Measurements from ENCODE around the gene OPCML. TPM values are rescaled to one million over a fixed set of nuclear protein-coding genes. Genes with fewer than 3 reads are reported as not detected.

OPCML gene
- total RNA-seq, 5 donors from 2014 or later (not counting 1 experiment from before 2014, with no cell fraction given) = not detected

- ChIA-PET CTCF (no interaction called here), POLR2A (no interaction called here)
- H3K4me3 ChIP-seq (ENCODE audit: control insufficient read depth in 1 of 2, extremely low read depth in 1 of 2, low read length in 1 of 2) = no peak overlapping the region
- no peaks in the 10 kb centered on the region for H3K9me3 ChIP-seq
- no peaks in the 10 kb centered on the region for H3K9me3 Mint-ChIP-seq
- no peak overlapping the region for H3K4me3 Mint-ChIP-seq
- no CpG with 5 or more reads among the region's 4 CpGs for WGBS (ENCODE audit: insufficient coverage)
- no peaks in the 10 kb centered on the region for H3K36me3 ChIP-seq (ENCODE audit: control insufficient read depth in 2 of 2, extremely low read depth in 1 of 2, insufficient read depth in 1 of 2, low read length in 1 of 2)
- DNase-seq (no peak), ATAC-seq (replicated peaks in 1 of 4) (no peak)
- H3K27me3 Mint-ChIP-seq = no peaks in the 10 kb centered on the region
- peaks cover 0 to 4% of the 10 kb centered on the region in 2 experiments for H3K4me1 ChIP-seq (ENCODE audit: control insufficient read depth in 1 of 2, extremely low read depth in 1 of 2, insufficient read depth in 2 of 2, low read length in 2 of 2)
- H3K36me3 Mint-ChIP-seq = no peaks in the 10 kb centered on the region
- H3K27me3 ChIP-seq (replicated peaks in 1 of 2; ENCODE audit: control insufficient read depth in 2 of 2, extremely low read depth in 1 of 2, insufficient read depth in 2 of 2, low read length in 1 of 2) = no peaks in the 10 kb centered on the region
- H3K27ac Mint-ChIP-seq = no peak overlapping the region
- H3K27ac ChIP-seq (ENCODE audit: low read length) = no peak overlapping the region
- peaks cover 0 to 9% (median 4%) of the 10 kb centered on the region in 3 donors for H3K4me1 Mint-ChIP-seq
Observed at GRCh38 chr11:132636523-132636922, 895.8 kb downstream of the OPCML start.

GRCh38 chr11:132632641-132633124 lies 899.6 kb downstream of the OPCML start:
- no peaks in the 10 kb centered on the region for H3K36me3 Mint-ChIP-seq
- no peaks in the 10 kb centered on the region for H3K27me3 Mint-ChIP-seq
- Histone ChIP-seq H3K4me3 (ENCODE audit: control insufficient read depth in 1 of 2, extremely low read depth in 1 of 2, low read length in 1 of 2) (no peak overlapping the region), H3K27me3 (replicated peaks in 1 of 2; ENCODE audit: control insufficient read depth in 2 of 2, extremely low read depth in 1 of 2, insufficient read depth in 2 of 2, low read length in 1 of 2) (no peaks in the 10 kb centered on the region), H3K9me3 (no peaks in the 10 kb centered on the region), H3K36me3 (ENCODE audit: control insufficient read depth in 2 of 2, extremely low read depth in 1 of 2, insufficient read depth in 1 of 2, low read length in 1 of 2) (no peaks in the 10 kb centered on the region), H3K4me1 (ENCODE audit: control insufficient read depth in 1 of 2, extremely low read depth in 1 of 2, insufficient read depth in 2 of 2, low read length in 2 of 2) (no peaks in the 10 kb centered on the region), H3K27ac (ENCODE audit: low read length) (no peak overlapping the region)
- 38% methylated on average over 3 of the region's 9 CpGs for WGBS (ENCODE audit: insufficient coverage)
- ATAC-seq (replicated peaks in 1 of 4) (no peak), DNase-seq (no peak)
- POLR2A ChIA-PET = no interaction called here
- H3K4me3 Mint-ChIP-seq = no peak overlapping the region
- H3K4me1 Mint-ChIP-seq = no peaks in the 10 kb centered on the region
- H3K9me3 Mint-ChIP-seq = peaks cover 0 to 13% (median 5%) of the 10 kb centered on the region in 3 donors
- CTCF ChIA-PET = no interaction called here
- no peak overlapping the region for H3K27ac Mint-ChIP-seq

- WGBS (ENCODE audit: insufficient coverage) = 100% methylated on average over 2 of the region's 4 CpGs
- DNase-seq (no peak), ATAC-seq (replicated peaks in 1 of 4) (no peak)
- CTCF ChIA-PET = no interaction called here
- H3K9me3 Mint-ChIP-seq = peaks cover 0 to 13% (median 10%) of the 10 kb centered on the region in 3 donors
- H3K4me3 Mint-ChIP-seq = no peak overlapping the region
- H3K27me3 Mint-ChIP-seq = no peaks in the 10 kb centered on the region
- Histone ChIP-seq H3K4me3 (ENCODE audit: control insufficient read depth in 1 of 2, extremely low read depth in 1 of 2, low read length in 1 of 2) (no peak overlapping the region), H3K4me1 (ENCODE audit: control insufficient read depth in 1 of 2, extremely low read depth in 1 of 2, insufficient read depth in 2 of 2, low read length in 2 of 2) (no peaks in the 10 kb centered on the region), H3K9me3 (no peaks in the 10 kb centered on the region), H3K36me3 (ENCODE audit: control insufficient read depth in 2 of 2, extremely low read depth in 1 of 2, insufficient read depth in 1 of 2, low read length in 1 of 2) (no peaks in the 10 kb centered on the region), H3K27ac (ENCODE audit: low read length) (no peak overlapping the region), H3K27me3 (replicated peaks in 1 of 2; ENCODE audit: control insufficient read depth in 2 of 2, extremely low read depth in 1 of 2, insufficient read depth in 2 of 2, low read length in 1 of 2) (no peaks in the 10 kb centered on the region)
- no peaks in the 10 kb centered on the region for H3K36me3 Mint-ChIP-seq
- no peaks in the 10 kb centered on the region for H3K4me1 Mint-ChIP-seq
- POLR2A ChIA-PET = no interaction called here
- no peak overlapping the region for H3K27ac Mint-ChIP-seq
Observed at GRCh38 chr11:132631989-132632388, 900.3 kb downstream of the OPCML start.

DNA sequence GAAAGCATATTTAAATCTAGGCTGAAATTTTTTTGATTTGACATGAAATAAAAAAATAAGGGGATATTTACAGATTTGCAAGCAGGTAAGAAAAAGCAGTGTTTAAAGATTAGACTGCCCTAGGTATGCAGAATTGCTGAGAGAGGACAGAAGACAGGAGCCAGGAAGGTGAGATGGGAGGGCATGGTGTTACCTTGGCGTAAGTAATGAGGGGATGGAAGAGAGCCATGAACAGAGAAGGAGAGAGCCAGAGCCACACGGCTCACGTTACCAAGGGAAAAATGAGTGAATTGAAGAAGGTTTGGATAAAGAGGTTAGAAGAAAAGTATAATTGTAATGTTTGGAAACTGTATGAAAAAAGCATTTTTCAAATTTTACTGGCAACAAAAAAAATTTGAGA lies 904.3 kb downstream of the OPCML start:
- Histone ChIP-seq H3K36me3 (ENCODE audit: control insufficient read depth in 2 of 2, extremely low read depth in 1 of 2, insufficient read depth in 1 of 2, low read length in 1 of 2) (no peaks in the 10 kb centered on the region), H3K27ac (ENCODE audit: low read length) (no peak overlapping the region), H3K27me3 (replicated peaks in 1 of 2; ENCODE audit: control insufficient read depth in 2 of 2, extremely low read depth in 1 of 2, insufficient read depth in 2 of 2, low read length in 1 of 2) (no peaks in the 10 kb centered on the region), H3K4me3 (ENCODE audit: control insufficient read depth in 1 of 2, extremely low read depth in 1 of 2, low read length in 1 of 2) (no peak overlapping the region), H3K9me3 (no peaks in the 10 kb centered on the region), H3K4me1 (ENCODE audit: control insufficient read depth in 1 of 2, extremely low read depth in 1 of 2, insufficient read depth in 2 of 2, low read length in 2 of 2) (no peaks in the 10 kb centered on the region)
- DNase-seq = no peak
- no peak for ATAC-seq (replicated peaks in 1 of 4)
- Mint-ChIP-seq H3K4me3 (no peak overlapping the region), H3K27me3 (no peaks in the 10 kb centered on the region), H3K4me1 (no peaks in the 10 kb centered on the region), H3K36me3 (no peaks in the 10 kb centered on the region), H3K27ac (no peak overlapping the region), H3K9me3 (peaks cover 0 to 29% (median 17%) of the 10 kb centered on the region in 3 donors)
- 91% methylated on average over 3 of the region's 3 CpGs for WGBS (ENCODE audit: insufficient coverage)
- ChIA-PET POLR2A (interaction anchor here in 1 of 2 donors (1.0 kb wide), 1 partner anchor 9 kb away, joined by 4 read pairs; no protein-coding TSS in a partner anchor), CTCF (no interaction called here)

DNA sequence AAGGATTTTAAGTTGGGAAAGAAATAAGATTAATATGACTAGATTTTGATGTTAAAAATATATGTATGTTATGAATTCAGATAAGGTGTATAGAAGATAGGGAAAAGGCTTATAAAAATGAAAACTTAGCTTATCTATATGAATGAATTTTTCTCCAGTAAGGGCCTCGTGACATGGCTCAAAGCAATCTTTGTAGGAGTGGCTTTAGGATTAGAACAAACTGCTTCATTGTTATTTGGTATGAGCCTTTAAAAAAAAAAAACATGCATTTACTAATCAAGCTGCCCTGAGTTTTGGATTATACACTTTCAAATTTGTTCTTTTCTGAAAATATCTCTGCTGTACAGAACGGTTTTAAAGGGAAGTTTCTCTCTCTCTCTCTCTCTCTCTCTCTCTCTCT lies 905.9 kb downstream of the OPCML start:
- CTCF ChIA-PET = no interaction called here
- no peaks in the 10 kb centered on the region for H3K4me1 ChIP-seq (ENCODE audit: control insufficient read depth in 1 of 2, extremely low read depth in 1 of 2, insufficient read depth in 2 of 2, low read length in 2 of 2)
- no peaks in the 10 kb centered on the region for H3K9me3 ChIP-seq
- POLR2A ChIA-PET = no interaction called here
- H3K27ac ChIP-seq (ENCODE audit: low read length) = no peak overlapping the region
- no peaks in the 10 kb centered on the region for H3K27me3 ChIP-seq (replicated peaks in 1 of 2; ENCODE audit: control insufficient read depth in 2 of 2, extremely low read depth in 1 of 2, insufficient read depth in 2 of 2, low read length in 1 of 2)
- H3K27me3 Mint-ChIP-seq = no peaks in the 10 kb centered on the region
- H3K4me3 Mint-ChIP-seq = no peak overlapping the region
- H3K4me1 Mint-ChIP-seq = no peaks in the 10 kb centered on the region
- H3K9me3 Mint-ChIP-seq = peaks cover 0 to 33% (median 20%) of the 10 kb centered on the region in 3 donors
- no peaks in the 10 kb centered on the region for H3K36me3 ChIP-seq (ENCODE audit: control insufficient read depth in 2 of 2, extremely low read depth in 1 of 2, insufficient read depth in 1 of 2, low read length in 1 of 2)
- no peaks in the 10 kb centered on the region for H3K36me3 Mint-ChIP-seq
- DNase-seq (no peak), ATAC-seq (replicated peaks in 1 of 4) (no peak)
- no peak overlapping the region for H3K27ac Mint-ChIP-seq
- no peak overlapping the region for H3K4me3 ChIP-seq (ENCODE audit: control insufficient read depth in 1 of 2, extremely low read depth in 1 of 2, low read length in 1 of 2)
- no CpG with 5 or more reads among the region's 2 CpGs for WGBS (ENCODE audit: insufficient coverage)

- ATAC-seq (replicated peaks in 1 of 4) (no peak), DNase-seq (no peak)
- WGBS (ENCODE audit: insufficient coverage) = no CpG with 5 or more reads among the region's 4 CpGs
- Mint-ChIP-seq H3K4me1 (no peaks in the 10 kb centered on the region), H3K9me3 (peaks cover 0 to 33% (median 12%) of the 10 kb centered on the region in 3 donors), H3K4me3 (no peak overlapping the region), H3K36me3 (no peaks in the 10 kb centered on the region), H3K27ac (no peak overlapping the region), H3K27me3 (no peaks in the 10 kb centered on the region)
- ChIA-PET CTCF (no interaction called here), POLR2A (no interaction called here)
- no peaks in the 10 kb centered on the region for H3K9me3 ChIP-seq
- no peaks in the 10 kb centered on the region for H3K4me1 ChIP-seq (ENCODE audit: control insufficient read depth in 1 of 2, extremely low read depth in 1 of 2, insufficient read depth in 2 of 2, low read length in 2 of 2)
- no peaks in the 10 kb centered on the region for H3K36me3 ChIP-seq (ENCODE audit: control insufficient read depth in 2 of 2, extremely low read depth in 1 of 2, insufficient read depth in 1 of 2, low read length in 1 of 2)
- H3K27ac ChIP-seq (ENCODE audit: low read length) = no peak overlapping the region
- no peaks in the 10 kb centered on the region for H3K27me3 ChIP-seq (replicated peaks in 1 of 2; ENCODE audit: control insufficient read depth in 2 of 2, extremely low read depth in 1 of 2, insufficient read depth in 2 of 2, low read length in 1 of 2)
- H3K4me3 ChIP-seq (ENCODE audit: control insufficient read depth in 1 of 2, extremely low read depth in 1 of 2, low read length in 1 of 2) = no peak overlapping the region
Observed at GRCh38 chr11:132623511-132623910, 908.8 kb downstream of the OPCML start.

DNA sequence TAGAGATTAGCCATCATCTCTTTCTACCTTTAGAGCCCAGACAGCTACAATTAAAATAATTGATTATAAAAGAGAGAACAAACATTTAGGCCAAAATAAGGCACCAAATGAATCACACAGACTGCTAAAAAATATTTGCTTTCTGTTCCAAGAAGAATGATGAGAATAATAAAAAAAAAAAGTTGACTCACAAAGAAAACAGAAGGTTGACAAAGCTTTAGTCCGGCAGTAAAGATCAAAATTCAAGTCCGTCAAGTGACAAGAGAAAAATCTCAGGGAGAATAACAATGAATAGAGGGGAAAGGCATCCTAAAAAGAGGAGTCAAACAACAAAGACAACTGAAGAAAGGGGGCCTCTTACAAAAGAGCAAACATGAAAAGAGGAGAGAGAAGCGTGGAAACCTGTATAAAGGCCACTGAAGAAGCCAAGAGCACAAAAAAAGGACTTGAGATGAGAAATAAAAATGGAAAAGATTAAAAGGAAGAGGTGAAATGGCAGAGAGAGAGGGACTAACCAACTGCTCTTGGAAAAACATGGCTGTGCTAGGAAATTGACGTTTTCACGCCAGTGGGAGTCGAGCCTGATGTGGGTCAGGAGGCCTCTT lies 910.2 kb downstream of the OPCML start:
- ATAC-seq (replicated peaks in 1 of 4) = no peak
- WGBS (ENCODE audit: insufficient coverage) = 72% methylated on average over 6 of the region's 6 CpGs
- CTCF ChIA-PET = no interaction called here
- no peak overlapping the region for H3K27ac Mint-ChIP-seq
- no peaks in the 10 kb centered on the region for H3K36me3 Mint-ChIP-seq
- H3K36me3 ChIP-seq (ENCODE audit: control insufficient read depth in 2 of 2, extremely low read depth in 1 of 2, insufficient read depth in 1 of 2, low read length in 1 of 2) = no peaks in the 10 kb centered on the region
- H3K27me3 Mint-ChIP-seq = no peaks in the 10 kb centered on the region
- H3K9me3 ChIP-seq = no peaks in the 10 kb centered on the region
- no peaks in the 10 kb centered on the region for H3K4me1 ChIP-seq (ENCODE audit: control insufficient read depth in 1 of 2, extremely low read depth in 1 of 2, insufficient read depth in 2 of 2, low read length in 2 of 2)
- no peak for DNase-seq
- POLR2A ChIA-PET = no interaction called here
- H3K4me3 ChIP-seq (ENCODE audit: control insufficient read depth in 1 of 2, extremely low read depth in 1 of 2, low read length in 1 of 2) = no peak overlapping the region
- peaks cover 3 to 27% (median 13%) of the 10 kb centered on the region in 3 donors for H3K9me3 Mint-ChIP-seq
- no peak overlapping the region for H3K4me3 Mint-ChIP-seq
- H3K27ac ChIP-seq (ENCODE audit: low read length) = no peak overlapping the region
- no peaks in the 10 kb centered on the region for H3K4me1 Mint-ChIP-seq
- H3K27me3 ChIP-seq (replicated peaks in 1 of 2; ENCODE audit: control insufficient read depth in 2 of 2, extremely low read depth in 1 of 2, insufficient read depth in 2 of 2, low read length in 1 of 2) = no peaks in the 10 kb centered on the region
